ENCODE data around the gene SYAP1. TPM values are rescaled to one million over a fixed set of nuclear protein-coding genes. Genes with fewer than 3 reads are reported as not detected.
A peak's percentile ranks its signal among the peaks of the same experiment; 100 is the strongest.

SYAP1 gene
- total RNA-seq, 3 donors from 2014 or later: 35.0 to 53.4 (median 46.9) TPM

DNA sequence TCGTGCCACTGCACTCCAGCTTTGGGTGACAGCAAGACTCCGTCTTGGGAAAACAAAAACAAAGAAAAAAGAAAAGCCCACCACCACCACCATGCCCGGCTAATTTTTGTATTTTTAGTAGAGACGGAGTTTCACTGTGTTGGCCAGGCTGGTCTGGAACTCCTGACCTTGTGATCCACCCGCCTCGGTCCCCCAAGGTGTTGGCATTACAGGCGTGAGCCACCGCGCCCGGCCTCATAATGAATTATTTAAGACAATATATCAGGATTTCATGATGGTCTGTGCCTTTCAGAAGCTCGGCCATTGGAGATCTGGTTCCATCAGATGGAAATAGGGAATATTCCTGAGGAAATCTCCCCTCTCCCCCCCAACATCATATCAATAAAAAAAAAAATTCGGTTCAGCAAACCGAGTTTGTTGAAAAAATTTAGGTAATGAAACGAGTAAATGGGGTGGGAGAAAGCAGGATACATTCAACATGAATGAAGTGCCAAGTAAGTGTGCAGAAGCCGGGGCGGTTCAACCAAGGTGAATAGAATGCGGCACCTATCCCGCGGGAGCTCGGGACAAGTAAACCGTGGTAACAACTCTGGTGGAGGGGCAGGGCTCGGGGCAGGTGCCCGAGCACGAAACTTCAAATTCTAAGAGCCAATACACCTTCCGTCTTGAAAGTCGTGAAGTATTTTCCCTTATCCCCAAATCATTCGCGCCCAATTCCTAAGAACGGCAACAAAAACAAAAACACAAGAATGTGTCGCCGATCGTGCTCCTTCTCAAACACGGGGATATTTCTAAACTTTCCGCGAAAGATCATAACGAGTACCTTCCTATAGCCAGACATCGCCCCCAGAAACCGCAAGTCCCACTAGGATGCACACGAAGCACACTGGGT, 66.1 kb downstream of the SYAP1 start:
- DNase-seq (peak; percentile 41 to 64 (median 44)), ATAC-seq (no peak)
- TF ChIP-seq, protein P1, sequence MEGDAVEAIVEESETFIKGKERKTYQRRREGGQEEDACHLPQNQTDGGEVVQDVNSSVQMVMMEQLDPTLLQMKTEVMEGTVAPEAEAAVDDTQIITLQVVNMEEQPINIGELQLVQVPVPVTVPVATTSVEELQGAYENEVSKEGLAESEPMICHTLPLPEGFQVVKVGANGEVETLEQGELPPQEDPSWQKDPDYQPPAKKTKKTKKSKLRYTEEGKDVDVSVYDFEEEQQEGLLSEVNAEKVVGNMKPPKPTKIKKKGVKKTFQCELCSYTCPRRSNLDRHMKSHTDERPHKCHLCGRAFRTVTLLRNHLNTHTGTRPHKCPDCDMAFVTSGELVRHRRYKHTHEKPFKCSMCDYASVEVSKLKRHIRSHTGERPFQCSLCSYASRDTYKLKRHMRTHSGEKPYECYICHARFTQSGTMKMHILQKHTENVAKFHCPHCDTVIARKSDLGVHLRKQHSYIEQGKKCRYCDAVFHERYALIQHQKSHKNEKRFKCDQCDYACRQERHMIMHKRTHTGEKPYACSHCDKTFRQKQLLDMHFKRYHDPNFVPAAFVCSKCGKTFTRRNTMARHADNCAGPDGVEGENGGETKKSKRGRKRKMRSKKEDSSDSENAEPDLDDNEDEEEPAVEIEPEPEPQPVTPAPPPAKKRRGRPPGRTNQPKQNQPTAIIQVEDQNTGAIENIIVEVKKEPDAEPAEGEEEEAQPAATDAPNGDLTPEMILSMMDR (IDR thresholded peaks at IDR 0.05): no peak
- Histone ChIP-seq H3K9me3 (no peaks in the 10 kb centered on the region), H3K36me3 (ENCODE audit: low read depth) (no peaks in the 10 kb centered on the region), H3K4me1 (ENCODE audit: low read depth) (peaks cover 8% of the 10 kb centered on the region), H3K4me3 (peak overlapping the region; percentile 11)
- intact Hi-C loops (cut with DNase I, micrococcal nuclease): no loop called here

DNA sequence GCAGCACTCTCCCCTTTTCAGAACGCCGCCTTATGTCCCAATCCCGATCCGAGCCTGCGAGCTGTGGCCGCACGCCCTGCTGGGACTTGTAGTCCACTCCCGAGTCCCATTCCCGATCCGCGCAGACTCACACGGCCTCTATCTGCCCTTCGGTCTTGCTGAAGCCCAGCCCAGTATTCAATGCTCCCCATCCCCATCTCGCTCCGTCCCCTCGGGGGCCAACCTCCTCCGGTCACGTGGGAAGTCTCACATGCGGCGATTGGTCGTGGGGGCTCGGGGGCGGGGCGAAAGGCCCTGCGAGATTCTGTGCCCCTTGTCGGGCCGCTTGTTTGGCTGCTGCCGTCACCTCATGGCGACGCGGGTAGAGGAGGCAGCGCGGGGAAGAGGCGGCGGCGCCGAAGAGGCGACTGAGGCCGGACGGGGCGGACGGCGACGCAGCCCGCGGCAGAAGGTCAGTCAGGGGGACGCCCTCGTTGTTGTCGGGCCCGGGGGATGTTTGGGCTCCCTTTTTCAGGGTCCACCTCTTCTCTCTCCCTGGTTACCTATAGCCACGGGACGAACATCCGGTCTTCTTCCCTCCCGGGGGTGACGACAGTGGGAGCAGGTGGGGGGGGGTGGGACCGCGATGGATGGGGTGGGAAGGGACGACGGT, 66.9 kb downstream of the SYAP1 start, which contains the start of gene TXLNG:
TSS of gene TXLNG (plus strand) at position 328 of the 652 bp plus-strand sequence. CDS start at position 350, 22 bp downstream.
- TF ChIP-seq, protein P1 (IDR thresholded peaks at IDR 0.05): no peak
- intact Hi-C loops (cut with DNase I, micrococcal nuclease): no loop called here
- Histone ChIP-seq H3K36me3 (ENCODE audit: low read depth) (no peaks in the 10 kb centered on the region), H3K4me3 (peak within 1 kb of the TSS; percentile 24), H3K9me3 (no peaks in the 10 kb centered on the region), H3K4me1 (ENCODE audit: low read depth) (peaks cover 8% of the 10 kb centered on the region)
- ATAC-seq: peak; percentile 98
- peak; percentile 94 to 100 (median 95) for DNase-seq

- intact Hi-C loops (cut with DNase I, micrococcal nuclease): no loop called here
- TF ChIP-seq, protein P1 (IDR thresholded peaks at IDR 0.05): no peak
- ATAC-seq (peak; percentile 22), DNase-seq (peak in 2 of 3 donors; percentile 57 to 74)
- Histone ChIP-seq H3K9me3 (no peaks in the 10 kb centered on the region), H3K4me1 (ENCODE audit: low read depth) (peaks cover 8% of the 10 kb centered on the region), H3K36me3 (ENCODE audit: low read depth) (no peaks in the 10 kb centered on the region), H3K4me3 (peak overlapping the region; percentile 24)
Observed at GRCh38 chrX:16786791-16787735, 67.7 kb downstream of the SYAP1 start.

DNA sequence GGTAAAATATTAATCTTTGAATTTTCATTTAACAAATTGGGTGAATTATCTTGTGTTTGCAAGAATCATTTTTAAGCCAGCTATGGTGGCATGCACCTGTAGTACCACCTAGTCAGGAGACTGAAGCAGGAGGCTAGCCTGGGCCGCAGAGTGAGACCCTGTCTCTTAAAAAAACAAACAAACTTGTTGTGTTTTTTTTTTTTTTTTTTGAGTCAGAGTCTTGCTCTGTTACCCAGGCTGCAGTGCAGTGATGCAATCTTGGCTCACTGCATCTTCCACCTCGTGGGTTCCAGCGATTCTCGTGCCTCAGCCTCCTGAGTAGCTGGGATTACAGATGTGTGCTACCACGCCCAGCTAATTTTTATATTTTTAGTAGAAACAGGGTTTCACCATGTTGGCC, 69.1 kb downstream of the SYAP1 start:
- TF ChIP-seq, protein P1 (IDR thresholded peaks at IDR 0.05): no peak
- ATAC-seq (no peak), DNase-seq (no peak)
- intact Hi-C loops (cut with DNase I, micrococcal nuclease): no loop called here
- Histone ChIP-seq H3K36me3 (ENCODE audit: low read depth) (no peaks in the 10 kb centered on the region), H3K9me3 (no peaks in the 10 kb centered on the region), H3K4me3 (no peak overlapping the region), H3K4me1 (ENCODE audit: low read depth) (peaks cover 8% of the 10 kb centered on the region)

- DNase-seq: no peak
- intact Hi-C loops (cut with DNase I, micrococcal nuclease): no loop called here
- H3K4me1 ChIP-seq (ENCODE audit: low read depth): no peaks in the 10 kb centered on the region
- no peaks in the 10 kb centered on the region for H3K36me3 ChIP-seq (ENCODE audit: low read depth)
- H3K9me3 ChIP-seq: no peaks in the 10 kb centered on the region
- no peak overlapping the region for H3K4me3 ChIP-seq
- TF ChIP-seq, protein P1 (IDR thresholded peaks at IDR 0.05): no peak
- ATAC-seq: no peak
Observed at GRCh38 chrX:16796298-16796697, 76.9 kb downstream of the SYAP1 start.

Data from mucosa of descending colon (tissue), 3 donors.